Natural killer cell (primary cell): ENCODE measurements around the gene CATSPERD. TPM values are rescaled to one million over a fixed set of nuclear protein-coding genes. Genes with fewer than 3 reads are reported as not detected.

Source experiments
- ATAC-seq, 3 donors: fragments of 150-1000 bp in 2 of 3; fragments of 200-7000 bp in 1 of 3; cut with Tn5 transposase; 1 replicate in 1 of 3; 2 replicates in 2 of 3; pipeline ENCODE4 v1.10.0; 2021; ENCODE audit warnings: mild to moderate bottlenecking in 2 of 3, moderate library complexity in 2 of 3
- DNase-seq, 2 donors: peaks; one replicate each; pipeline versions ENCODE4 v3.0.0 to v3.0.0-alpha.2; 2013 to 2021; ENCODE audit warnings: mixed read lengths in 1 of 2
- H3K27ac ChIP-seq: one replicate; pipeline ENCODE4 v1.5.1; 2013; ENCODE audit warnings: mild to moderate bottlenecking, low read length
- H3K27me3 ChIP-seq: one replicate; pipeline ENCODE4 v1.6.1; 2013; ENCODE audit warnings: low read length; ENCODE audit not compliant: control insufficient read depth, insufficient read depth
- H3K36me3 ChIP-seq: one replicate; pipeline ENCODE4 v1.6.1; 2013; ENCODE audit warnings: low read length; ENCODE audit not compliant: control insufficient read depth, insufficient read depth
- H3K4me1 ChIP-seq: one replicate; pipeline ENCODE4 v1.6.1; 2013; ENCODE audit warnings: low read length; ENCODE audit not compliant: control insufficient read depth, insufficient read depth
- H3K4me3 ChIP-seq: one replicate; pipeline ENCODE4 v1.5.1; 2013; ENCODE audit warnings: low read length
- H3K9me3 ChIP-seq: one replicate; pipeline ENCODE4 v1.6.1; 2013; ENCODE audit warnings: low read length; ENCODE audit not compliant: control insufficient read depth, insufficient read depth
- H3K27ac Mint-ChIP-seq, 2 donors: one replicate each; pipeline ENCODE4 v1.8.0; 2022; ENCODE audit warnings: mild to moderate bottlenecking in 2 of 2, mixed read lengths in 2 of 2, moderate library complexity in 1 of 2
- H3K27me3 Mint-ChIP-seq, 2 donors: one replicate each; pipeline ENCODE4 v1.8.0; 2022; ENCODE audit warnings: low read depth in 2 of 2, mixed read lengths in 2 of 2
- H3K36me3 Mint-ChIP-seq: one replicate; pipeline ENCODE4 v1.8.0; 2022; ENCODE audit warnings: mixed read lengths
- H3K4me1 Mint-ChIP-seq, 2 donors: one replicate each; pipeline ENCODE4 v1.8.0; 2022; ENCODE audit warnings: mixed read lengths in 2 of 2
- H3K4me3 Mint-ChIP-seq: one replicate; pipeline ENCODE4 v1.8.0; 2022; ENCODE audit warnings: mild to moderate bottlenecking, moderate library complexity, mixed read lengths
- H3K9me3 Mint-ChIP-seq, 2 donors: one replicate each; pipeline ENCODE4 v1.8.0; 2022; ENCODE audit warnings: mixed read lengths in 2 of 2
- CTCF ChIP-seq: fragments of 200-600 bp; IDR thresholded peaks from one replicate; pipeline ENCODE4 v1.8.0; 2022; ENCODE audit warnings: antibody characterized with exemption
- WGBS: methylation state at CpG from one replicate; pipeline ENCODE4 v1.1.7; 2013; ENCODE audit warnings: missing lambda C conversion rate; ENCODE audit not compliant: insufficient coverage; 5-methylcytosine and 5-hydroxymethylcytosine counted together
- intact Hi-C: fragments of 100-400 bp; cut with micrococcal nuclease; formaldehyde crosslinking; loops from one replicate; pipeline ENCODE4 v1.14.2; 2022
- total RNA-seq, 4 donors: library from RNA; stranded (reverse); fragments of 120-200 nt in 1 of 4; gene quantifications; one replicate each; pipeline versions ENCODE4 v1.2.3 to v1.2.4, GENCODE V29; 2013 to 2022

The CATSPERD gene
- total RNA-seq, 3 donors from 2014 or later (not counting 1 experiment from before 2014, with no cell fraction given) = not detected

GRCh38 chr19:5681391-5682106 lies 38.9 kb upstream of the CATSPERD start:
- DNase-seq (no peak), ATAC-seq (no peak)
- peaks cover 15 to 43% of the 10 kb centered on the region in 2 donors for H3K4me1 Mint-ChIP-seq
- Histone ChIP-seq H3K27me3 (no peaks in the 10 kb centered on the region), H3K4me1 (peaks cover 24% of the 10 kb centered on the region), H3K4me3 (peak overlapping the region; percentile 6), H3K27ac (no peak overlapping the region), H3K9me3 (no peaks in the 10 kb centered on the region), H3K36me3 (peaks cover 2% of the 10 kb centered on the region)
- peak overlapping the region; percentile 99 to 100 for H3K27ac Mint-ChIP-seq
- H3K4me3 Mint-ChIP-seq = peak overlapping the region; percentile 63
- intact Hi-C loops = loop anchor here (2.0 kb wide), 2 partner anchors 59 to 109 kb away; partner anchors contain the start of genes DUS3L, SAFB and SAFB2
- no peak for TF ChIP-seq CTCF
- no peaks in the 10 kb centered on the region for H3K27me3 Mint-ChIP-seq
- H3K36me3 Mint-ChIP-seq = no peaks in the 10 kb centered on the region
- 72% methylated on average over 17 of the region's 17 CpGs for WGBS
- no peaks in the 10 kb centered on the region for H3K9me3 Mint-ChIP-seq

- TF ChIP-seq CTCF = no peak
- no peak for DNase-seq
- H3K4me3 Mint-ChIP-seq = peak overlapping the region; percentile 63
Measured at GRCh38 chr19:5682107-5682482, 38.3 kb upstream of the CATSPERD start.

GRCh38 chr19:5683177-5683886 lies 37.1 kb upstream of the CATSPERD start:
- H3K4me1 Mint-ChIP-seq = peaks cover 15 to 49% of the 10 kb centered on the region in 2 donors
- H3K27ac ChIP-seq = no peak overlapping the region
- H3K9me3 Mint-ChIP-seq = no peaks in the 10 kb centered on the region
- peaks cover 35% of the 10 kb centered on the region for H3K4me1 ChIP-seq
- H3K4me3 Mint-ChIP-seq = peak overlapping the region; percentile 39
- H3K27ac Mint-ChIP-seq = no peak overlapping the region
- H3K36me3 ChIP-seq = no peaks in the 10 kb centered on the region
- no peak for TF ChIP-seq CTCF
- H3K27me3 ChIP-seq = no peaks in the 10 kb centered on the region
- DNase-seq (no peak), ATAC-seq (no peak)
- no peaks in the 10 kb centered on the region for H3K27me3 Mint-ChIP-seq
- WGBS = 95% methylated on average over 9 of the region's 10 CpGs
- H3K4me3 ChIP-seq = no peak overlapping the region
- no peaks in the 10 kb centered on the region for H3K36me3 Mint-ChIP-seq
- H3K9me3 ChIP-seq = no peaks in the 10 kb centered on the region
- intact Hi-C loops = no loop called here

More at GRCh38 chr19:5682107-5682482, 38.3 kb upstream of the CATSPERD start:
- peaks cover 27% of the 10 kb centered on the region for H3K4me1 ChIP-seq
- intact Hi-C loops = no loop called here
- no peaks in the 10 kb centered on the region for H3K9me3 ChIP-seq
- Mint-ChIP-seq H3K9me3 (no peaks in the 10 kb centered on the region), H3K27me3 (no peaks in the 10 kb centered on the region), H3K36me3 (no peaks in the 10 kb centered on the region), H3K27ac (peak overlapping the region; percentile 99 to 100), H3K4me1 (peaks cover 15 to 46% of the 10 kb centered on the region in 2 donors)
- WGBS = 91% methylated on average over 3 of the region's 3 CpGs
- no peaks in the 10 kb centered on the region for H3K27me3 ChIP-seq
- no peak for ATAC-seq
- peaks cover 2% of the 10 kb centered on the region for H3K36me3 ChIP-seq
- no peak overlapping the region for H3K27ac ChIP-seq
- no peak overlapping the region for H3K4me3 ChIP-seq
